ENCODE results near the gene TOB1.

The TOB1 gene

GRCh38 chr17:50875074-50875473 is 8.9 kb upstream of the TOB1 start:
- TF ChIP-seq TAF1 (IDR thresholded peaks at IDR 0.05; ENCODE audit: low read depth) (no peak), USF1 (IDR thresholded peaks at IDR 0.05) (no peak), MAX (IDR thresholded peaks at IDR 0.05) (no peak)

GRCh38 chr17:50872710-50873424 is 6.7 kb upstream of the TOB1 start:
- TF ChIP-seq TAF1 (IDR thresholded peaks at IDR 0.05; ENCODE audit: low read depth): no peak
- TF ChIP-seq FOXM1 (IDR thresholded peaks at IDR 0.05; ENCODE audit: borderline replicate concordance, low read depth): no peak
- TF ChIP-seq TEAD4 (IDR thresholded peaks at IDR 0.05): no peak
- no peak for TF ChIP-seq RAD21 (IDR thresholded peaks at IDR 0.05; ENCODE audit: low read depth)
- TF ChIP-seq CEBPB (IDR thresholded peaks at IDR 0.05): no peak
- no peak for TF ChIP-seq EP300 (IDR thresholded peaks at IDR 0.05; ENCODE audit: borderline replicate concordance)
- TF ChIP-seq MAX (IDR thresholded peaks at IDR 0.05): no peak
- no peak for TF ChIP-seq NFIC (IDR thresholded peaks at IDR 0.05)
- no peak for TF ChIP-seq REST (IDR thresholded peaks at IDR 0.05; ENCODE audit: low read depth)
- no peak for TF ChIP-seq YY1 (IDR thresholded peaks at IDR 0.05; ENCODE audit: low read depth)
- no peak for TF ChIP-seq EGR1 (IDR thresholded peaks at IDR 0.05)
- no peak for TF ChIP-seq TCF12 (IDR thresholded peaks at IDR 0.05; ENCODE audit: low read depth)
- TF ChIP-seq CREB1 (IDR thresholded peaks at IDR 0.05; ENCODE audit: low read depth): no peak
- no peak for TF ChIP-seq USF1 (IDR thresholded peaks at IDR 0.05)
- TF ChIP-seq ZBTB7A (IDR thresholded peaks at IDR 0.05; ENCODE audit: low read depth): no peak

GRCh38 chr17:50871898-50872297 is 5.7 kb upstream of the TOB1 start:
- TF ChIP-seq FOXM1 (IDR thresholded peaks at IDR 0.05; ENCODE audit: borderline replicate concordance, low read depth) (no peak), ZBTB7A (IDR thresholded peaks at IDR 0.05; ENCODE audit: low read depth) (no peak), EGR1 (IDR thresholded peaks at IDR 0.05) (no peak), CREB1 (IDR thresholded peaks at IDR 0.05; ENCODE audit: low read depth) (no peak), MAX (IDR thresholded peaks at IDR 0.05) (no peak), CEBPB (IDR thresholded peaks at IDR 0.05) (no peak), TEAD4 (IDR thresholded peaks at IDR 0.05) (no peak)

- no peak for TF ChIP-seq EGR1 (IDR thresholded peaks at IDR 0.05)
- no peak for TF ChIP-seq CREB1 (IDR thresholded peaks at IDR 0.05; ENCODE audit: low read depth)
- no peak for TF ChIP-seq TEAD4 (IDR thresholded peaks at IDR 0.05)
- no peak for TF ChIP-seq TAF1 (IDR thresholded peaks at IDR 0.05; ENCODE audit: low read depth)
- no peak for TF ChIP-seq TCF12 (IDR thresholded peaks at IDR 0.05; ENCODE audit: low read depth)
- no peak for TF ChIP-seq EP300 (IDR thresholded peaks at IDR 0.05; ENCODE audit: borderline replicate concordance)
- no peak for TF ChIP-seq RAD21 (IDR thresholded peaks at IDR 0.05; ENCODE audit: low read depth)
- no peak for TF ChIP-seq FOXM1 (IDR thresholded peaks at IDR 0.05; ENCODE audit: borderline replicate concordance, low read depth)
- TF ChIP-seq REST (IDR thresholded peaks at IDR 0.05; ENCODE audit: low read depth): no peak
- TF ChIP-seq MAX (IDR thresholded peaks at IDR 0.05): no peak
- TF ChIP-seq CEBPB (IDR thresholded peaks at IDR 0.05): no peak
- TF ChIP-seq USF1 (IDR thresholded peaks at IDR 0.05): no peak
- no peak for TF ChIP-seq YY1 (IDR thresholded peaks at IDR 0.05; ENCODE audit: low read depth)
- no peak for TF ChIP-seq NFIC (IDR thresholded peaks at IDR 0.05)
- no peak for TF ChIP-seq ZBTB7A (IDR thresholded peaks at IDR 0.05; ENCODE audit: low read depth)
These were observed 5.2 kb upstream of the TOB1 start for GRCh38 chr17:50871364-50871763.

GRCh38 chr17:50868602-50869001 is 2.4 kb upstream of the TOB1 start:
- TF ChIP-seq YY1 (IDR thresholded peaks at IDR 0.05; ENCODE audit: low read depth) (no peak), CEBPB (IDR thresholded peaks at IDR 0.05) (no peak), EGR1 (IDR thresholded peaks at IDR 0.05) (no peak), NFIC (IDR thresholded peaks at IDR 0.05) (no peak), TEAD4 (IDR thresholded peaks at IDR 0.05) (no peak), EP300 (IDR thresholded peaks at IDR 0.05; ENCODE audit: borderline replicate concordance) (no peak), TCF12 (IDR thresholded peaks at IDR 0.05; ENCODE audit: low read depth) (no peak), RAD21 (IDR thresholded peaks at IDR 0.05; ENCODE audit: low read depth) (no peak), FOXM1 (IDR thresholded peaks at IDR 0.05; ENCODE audit: borderline replicate concordance, low read depth) (no peak), ZBTB7A (IDR thresholded peaks at IDR 0.05; ENCODE audit: low read depth) (no peak), REST (IDR thresholded peaks at IDR 0.05; ENCODE audit: low read depth) (no peak), USF1 (IDR thresholded peaks at IDR 0.05) (no peak), CREB1 (IDR thresholded peaks at IDR 0.05; ENCODE audit: low read depth) (no peak), MAX (IDR thresholded peaks at IDR 0.05) (no peak), TAF1 (IDR thresholded peaks at IDR 0.05; ENCODE audit: low read depth) (no peak)

Data from Ishikawa (cell line).